Cardiac ventricle fibroblast (primary cell): ENCODE results near the gene PSMB5. TPM values are rescaled to one million over a fixed set of nuclear protein-coding genes. Genes with fewer than 3 reads are reported as not detected.

Experiments used
- total RNA-seq: library from RNA; depleted of rRNA; stranded (reverse); fragments of >200 nt; gene quantifications from 2 replicates; pipeline ENCODE4 v1.2.3, GENCODE V29; 2015

The PSMB5 gene
- 163 and 182 TPM in 2 replicates for total RNA-seq

GRCh38 chr14:23034498-23035302, at the start of gene PSMB5:
Gene PSMB5, minus strand, starts transcription at chr14:23034900. Its CDS starts 19 bp downstream, at chr14:23034881.

GRCh38 chr14:23056956-23057756, 22.5 kb upstream of the PSMB5 start, which contains the start of gene CDH24:
Gene CDH24, minus strand, starts transcription at chr14:23057520. Its CDS starts 1,787 bp downstream, at chr14:23055733.

GRCh38 chr14:23042162-23042965, 7.7 kb upstream of the PSMB5 start, which contains the start of gene PSMB11:
Gene PSMB11, plus strand, starts transcription at chr14:23042212. Its CDS starts 14 bp downstream, at chr14:23042226.

GRCh38 chr14:23009939-23010726, 24.6 kb downstream of the PSMB5 start, which contains the start of gene C14orf93:
Gene C14orf93, minus strand, starts transcription at chr14:23010143. Its CDS starts 11,120 bp downstream, at chr14:22999023.

GRCh38 chr14:22982477-22983245, 52.0 kb downstream of the PSMB5 start, which contains the start of gene AJUBA:
Gene AJUBA, minus strand, starts transcription at chr14:22982551. Its CDS starts 285 bp downstream, at chr14:22982266.

Other genes with a start within 250 kb of the PSMB5 start
- gene SLC7A7, start 219.5 kb downstream of the PSMB5 start, total RNA-seq: 2.9 and 5.5 TPM in 2 replicates
- gene MRPL52, start 205.0 kb downstream of the PSMB5 start, total RNA-seq: 49.5 and 133 TPM in 2 replicates
- gene MMP14, start 198.3 kb downstream of the PSMB5 start, total RNA-seq: 410 and 461 TPM in 2 replicates
- 121 and 128 TPM in 2 replicates for gene LRP10, start 163.2 kb downstream of the PSMB5 start, total RNA-seq
- gene REM2, start 151.7 kb downstream of the PSMB5 start, total RNA-seq: 0.06 TPM in 1 of 2 replicates, not detected in the other
- gene RBM23, start 115.8 kb downstream of the PSMB5 start, total RNA-seq: 91.8 and 153 TPM in 2 replicates
- 49.7 and 55.9 TPM in 2 replicates for gene PRMT5, start 105.5 kb downstream of the PSMB5 start, total RNA-seq
- 13.1 and 22.7 TPM in 2 replicates for gene HAUS4, start 77.8 kb downstream of the PSMB5 start, total RNA-seq
- gene AJUBA, start 52.3 kb downstream of the PSMB5 start, total RNA-seq: 9.9 and 12.6 TPM in 2 replicates
- 6.4 and 9.8 TPM in 2 replicates for gene C14orf93, start 24.8 kb downstream of the PSMB5 start, total RNA-seq
- gene PSMB11, start 7.3 kb upstream of the PSMB5 start, total RNA-seq: not detected in 2 replicates
- 3.2 TPM in 2 replicates for gene CDH24, start 22.6 kb upstream of the PSMB5 start, total RNA-seq
- 55.4 and 67.2 TPM in 2 replicates for gene ACIN1, start 60.2 kb upstream of the PSMB5 start, total RNA-seq
- gene C14orf119, start 60.6 kb upstream of the PSMB5 start, total RNA-seq: 41.1 and 52.5 TPM in 2 replicates
- 0.69 and 0.83 TPM in 2 replicates for gene CIROP, start 70.1 kb upstream of the PSMB5 start, total RNA-seq
- not detected in 2 replicates for gene CEBPE, start 84.4 kb upstream of the PSMB5 start, total RNA-seq
- gene SLC7A8, start 148.8 kb upstream of the PSMB5 start, total RNA-seq: 11.2 and 13.9 TPM in 2 replicates
- gene RNF212B, start 203.0 kb upstream of the PSMB5 start, total RNA-seq: not detected in 2 replicates